Adrenal gland (tissue), 12 donors: ENCODE measurements around the gene ZNF598. TPM values are rescaled to one million over a fixed set of nuclear protein-coding genes. Genes with fewer than 3 reads are reported as not detected.

ENCODE experiments used
- DNase-seq, 7 donors: peaks; one replicate each; pipeline ENCODE4 v3.0.0-alpha.2; 2019 to 2020
- H3K27ac ChIP-seq, 5 donors: fragments of 200-600 bp; sonication (generic) in 4 of 5; 1 replicate in 3 of 5; 2 replicates in 2 of 5; pipeline versions ENCODE4 v1.5.1 to v1.8.0; 2016 to 2020; ENCODE audit warnings: mild to moderate bottlenecking in 1 of 5
- H3K27me3 ChIP-seq: fragments of 200-600 bp; 2 replicates; pipeline ENCODE4 v1.8.0; 2021
- H3K36me3 ChIP-seq, 2 donors: fragments of 200-600 bp; replicated peaks in 1 of 2; 1 replicate in 1 of 2; 2 replicates in 1 of 2; pipeline versions ENCODE4 v1.5.1 to v1.8.0; 2018 to 2022
- H3K4me1 ChIP-seq, 2 donors: fragments of 200-600 bp; replicated peaks in 1 of 2; 1 replicate in 1 of 2; 2 replicates in 1 of 2; pipeline versions ENCODE4 v1.5.1 to v1.8.0; 2018 to 2021
- H3K4me3 ChIP-seq, 4 donors: fragments of 200-600 bp; sonication (generic) in 3 of 4; one replicate each; pipeline ENCODE4 v1.5.1; 2016 to 2018
- H3K9me3 ChIP-seq, 3 donors: fragments of 200-600 bp; sonication (generic) in 1 of 3; replicated peaks in 1 of 3; 1 replicate in 2 of 3; 2 replicates in 1 of 3; pipeline versions ENCODE4 v1.5.1 to v1.8.0; 2016 to 2021
- CTCF ChIP-seq, 6 experiments: fragments of 450-650 bp in 4 of 6; fragments of 200-600 bp in 2 of 6; sonication (generic) in 1 of 6; IDR thresholded peaks; 1 replicate in 5 of 6; 2 replicates in 1 of 6; pipeline versions ENCODE4 v1.5.1 to v1.8.0; 2016 to 2021; ENCODE audit warnings: antibody characterized with exemption in 6 of 6, mild to moderate bottlenecking in 2 of 6, moderate library complexity in 1 of 6
- POLR2A ChIP-seq, 2 donors: fragments of 450-650 bp; IDR thresholded peaks; one replicate each; pipeline ENCODE4 v1.6.1; 2017; ENCODE audit warnings: antibody characterized with exemption in 2 of 2, mild to moderate bottlenecking in 2 of 2, moderate library complexity in 1 of 2
- WGBS, 4 donors: extraction: QIAGEN DNeasy Blood & Tissue Kit in 2 of 4; methylation state at CpG; one replicate each; pipeline versions ENCODE4 v1.1.5 to v1.1.7; 2013 to 2017; 5-methylcytosine and 5-hydroxymethylcytosine counted together
- intact Hi-C, 2 donors: fragments of 100-400 bp; cut with DNase I; formaldehyde crosslinking; loops; one replicate each; pipeline versions ENCODE4 v1.14.1 to v1.15.0; 2022 to 2023
- polyA plus RNA-seq, 3 donors: library from polyadenylated mRNA; stranded (reverse); fragments of 200-250 nt in 2 of 3; fragments of 350-450 nt in 1 of 3; fragmentation: Illumina TruSeq in 1 of 3; extraction: RNeasy Lipid Tissue Mini Kit (QIAGEN cat#74804) in 1 of 3; gene quantifications; one replicate each; pipeline ENCODE4 v1.2.3, GENCODE V29; 2013 to 2014
- total RNA-seq, 9 donors: library from RNA; depleted of rRNA in 4 of 9; stranded (reverse); fragments of >200 nt in 4 of 9; fragments of 120-200 nt in 1 of 9; fragmentation: NEBNext Ultra II Directional in 1 of 9; extraction: Animal tissue kit (Norgen Biotek cat#: 25700) in 1 of 9; gene quantifications; one replicate each; pipeline versions ENCODE4 v1.1.0 to v1.2.4, GENCODE V29; 2013 to 2023
- donor health status: healthy with polysubstance abuse.
- donor health status: Bipolar disorder and iron deficiency.
- donor health status: DM: yes; HTN: yes; CAD: no.
- donor health status: DM: no; HTN: no; CAD: no.
- donor health status: DM: no; HTN: no; CAD: no.
- donor health status: DM: yes; HTN: yes; CAD: no.

ZNF598 gene
- total and polyA plus RNA-seq, 12 donors, result 4.7 to 51.5 (median 29.0) TPM

DNA sequence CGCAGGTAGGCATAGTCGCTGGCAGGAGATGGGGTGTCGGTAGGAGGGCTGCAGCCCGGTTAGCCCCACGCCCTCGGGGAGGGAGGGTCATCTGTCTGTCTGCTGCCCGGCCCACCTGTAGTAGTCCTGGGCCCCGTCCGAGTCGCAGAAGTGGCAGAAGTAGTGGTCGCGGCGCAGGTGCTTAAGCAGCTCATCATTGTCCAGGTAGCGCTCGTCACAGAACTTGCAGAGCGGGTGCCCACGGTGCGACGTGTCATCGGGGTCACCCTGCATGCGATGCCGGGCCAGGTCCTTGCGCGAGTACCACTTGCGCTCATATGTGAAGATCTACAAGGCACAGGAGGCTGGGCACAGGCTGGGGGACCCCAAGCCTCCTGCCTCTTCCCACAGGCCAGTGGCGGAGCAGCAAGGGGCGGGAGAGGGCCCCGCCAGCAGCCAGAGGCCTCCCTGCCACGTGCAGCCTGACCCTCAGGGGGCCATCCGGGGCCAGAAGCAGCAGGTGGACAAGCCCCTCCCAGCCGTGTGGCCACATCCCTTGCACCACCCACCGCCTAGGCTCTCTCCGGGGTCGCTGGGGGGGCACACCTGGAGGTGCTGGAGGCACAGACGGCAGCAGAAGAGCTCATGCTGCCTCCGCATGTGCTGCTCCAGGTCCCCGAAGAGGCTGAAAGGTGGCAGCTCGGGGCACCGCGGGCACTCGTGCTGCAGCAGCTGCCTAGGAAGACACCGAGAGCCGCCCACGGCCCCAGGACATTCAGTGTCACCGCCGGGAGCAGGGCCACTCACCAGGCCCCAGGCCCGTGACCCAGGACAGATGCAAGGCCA is 7.0 kb downstream of the ZNF598 start:
- Histone ChIP-seq H3K9me3 (no peaks in the 10 kb centered on the region), H3K4me1 (peaks cover 2 to 37% of the 10 kb centered on the region in 2 donors), H3K27me3 (no peaks in the 10 kb centered on the region), H3K27ac (no peak overlapping the region), H3K4me3 (no peak overlapping the region), H3K36me3 (peaks cover 0 to 57% of the 10 kb centered on the region in 2 donors)
- TF ChIP-seq POLR2A (IDR thresholded peaks at IDR 0.05) (no peak), CTCF (IDR thresholded peaks at IDR 0.05) (no peak)
- DNase-seq, result no peak
- intact Hi-C loops, result no loop called here
- 89 to 92% (median 91%) methylated on average over 25 to 47 of the region's 47 CpGs for WGBS, 4 donors

- H3K9me3 ChIP-seq, result no peaks in the 10 kb centered on the region
- H3K27me3 ChIP-seq, result no peaks in the 10 kb centered on the region
- no peak overlapping the region for H3K27ac ChIP-seq
- 93 to 97% (median 96%) methylated on average over 33 to 53 of the region's 53 CpGs for WGBS, 4 donors
- no peak overlapping the region for H3K4me3 ChIP-seq
- TF ChIP-seq POLR2A (IDR thresholded peaks at IDR 0.05), result no peak
- TF ChIP-seq CTCF (IDR thresholded peaks at IDR 0.05), result no peak
- DNase-seq, result no peak
- H3K36me3 ChIP-seq, result peaks cover 0 to 57% of the 10 kb centered on the region in 2 donors
- intact Hi-C loops, result no loop called here
- H3K4me1 ChIP-seq, result peaks cover 0 to 41% of the 10 kb centered on the region in 2 donors
These were observed 7.9 kb downstream of the ZNF598 start for GRCh38 chr16:2001456-2002355.

GRCh38 chr16:2001035-2001434 is 8.6 kb downstream of the ZNF598 start:
- no peaks in the 10 kb centered on the region for H3K27me3 ChIP-seq

More at GRCh38 chr16:2001035-2001434, 8.6 kb downstream of the ZNF598 start:
- intact Hi-C loops, result no loop called here
- H3K4me1 ChIP-seq, result peaks cover 0 to 43% of the 10 kb centered on the region in 2 donors
- peaks cover 0 to 57% of the 10 kb centered on the region in 2 donors for H3K36me3 ChIP-seq
- DNase-seq, result no peak
- H3K4me3 ChIP-seq, result no peak overlapping the region
- no peak for TF ChIP-seq CTCF (IDR thresholded peaks at IDR 0.05)
- TF ChIP-seq POLR2A (IDR thresholded peaks at IDR 0.05), result no peak
- H3K9me3 ChIP-seq, result no peaks in the 10 kb centered on the region
- 92 to 95% (median 95%) methylated on average over 7 to 19 of the region's 19 CpGs for WGBS, 4 donors
- H3K27ac ChIP-seq, result no peak overlapping the region
